Omental fat pad (tissue), 4 donors: ENCODE data around the gene ARHGAP24. TPM values are rescaled to one million over a fixed set of nuclear protein-coding genes. Genes with fewer than 3 reads are reported as not detected.

Experiments
- ATAC-seq: fragments of 150-250 bp; one replicate; pipeline ENCODE4 v1.9.1; 2016; ENCODE audit warnings: mild to moderate bottlenecking, moderate library complexity; ENCODE audit not compliant: low FRiP score
- DNase-seq: peaks from one replicate; pipeline ENCODE4 v3.0.0-alpha.2; 2019; ENCODE audit warnings: low spot score
- total RNA-seq, 4 donors: library from RNA; depleted of rRNA; stranded (reverse); fragments of >200 nt; gene quantifications; one replicate each; pipeline ENCODE4 v1.1.0, GENCODE V29; 2016
- TF ChIP-seq, protein P1 (sequence below), 3 donors: fragments of 450-650 bp; IDR thresholded peaks; one replicate each; pipeline ENCODE4 v1.5.1; 2016 to 2017; ENCODE audit warnings: antibody characterized with exemption in 3 of 3, mild to moderate bottlenecking in 3 of 3, moderate library complexity in 2 of 3

The ARHGAP24 gene
- total RNA-seq, 4 donors from 2014 or later, result 42.3 to 57.2 (median 52.8) TPM

DNA sequence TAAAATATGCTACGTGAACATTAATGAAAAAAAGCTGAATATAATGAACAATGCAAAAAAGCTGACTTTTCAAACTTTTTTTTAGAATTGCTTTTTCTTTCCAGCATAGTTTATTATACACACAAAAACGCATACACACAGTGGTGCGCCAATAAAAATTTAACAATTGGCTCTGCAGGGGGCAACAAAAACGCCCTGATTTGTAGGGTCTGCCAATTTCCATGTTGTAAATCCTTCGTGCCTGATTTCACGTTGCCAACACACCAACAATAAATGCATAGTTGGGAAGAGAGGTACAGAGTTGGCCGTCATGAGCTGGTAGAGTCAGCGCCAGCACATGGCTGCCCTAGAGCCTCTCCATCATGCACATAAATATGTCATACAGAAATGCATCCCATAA is 551.8 kb downstream of the ARHGAP24 start:
- DNase-seq (no peak), ATAC-seq (no peak)
- TF ChIP-seq, protein P1, sequence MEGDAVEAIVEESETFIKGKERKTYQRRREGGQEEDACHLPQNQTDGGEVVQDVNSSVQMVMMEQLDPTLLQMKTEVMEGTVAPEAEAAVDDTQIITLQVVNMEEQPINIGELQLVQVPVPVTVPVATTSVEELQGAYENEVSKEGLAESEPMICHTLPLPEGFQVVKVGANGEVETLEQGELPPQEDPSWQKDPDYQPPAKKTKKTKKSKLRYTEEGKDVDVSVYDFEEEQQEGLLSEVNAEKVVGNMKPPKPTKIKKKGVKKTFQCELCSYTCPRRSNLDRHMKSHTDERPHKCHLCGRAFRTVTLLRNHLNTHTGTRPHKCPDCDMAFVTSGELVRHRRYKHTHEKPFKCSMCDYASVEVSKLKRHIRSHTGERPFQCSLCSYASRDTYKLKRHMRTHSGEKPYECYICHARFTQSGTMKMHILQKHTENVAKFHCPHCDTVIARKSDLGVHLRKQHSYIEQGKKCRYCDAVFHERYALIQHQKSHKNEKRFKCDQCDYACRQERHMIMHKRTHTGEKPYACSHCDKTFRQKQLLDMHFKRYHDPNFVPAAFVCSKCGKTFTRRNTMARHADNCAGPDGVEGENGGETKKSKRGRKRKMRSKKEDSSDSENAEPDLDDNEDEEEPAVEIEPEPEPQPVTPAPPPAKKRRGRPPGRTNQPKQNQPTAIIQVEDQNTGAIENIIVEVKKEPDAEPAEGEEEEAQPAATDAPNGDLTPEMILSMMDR (IDR thresholded peaks at IDR 0.05), result no peak

DNA sequence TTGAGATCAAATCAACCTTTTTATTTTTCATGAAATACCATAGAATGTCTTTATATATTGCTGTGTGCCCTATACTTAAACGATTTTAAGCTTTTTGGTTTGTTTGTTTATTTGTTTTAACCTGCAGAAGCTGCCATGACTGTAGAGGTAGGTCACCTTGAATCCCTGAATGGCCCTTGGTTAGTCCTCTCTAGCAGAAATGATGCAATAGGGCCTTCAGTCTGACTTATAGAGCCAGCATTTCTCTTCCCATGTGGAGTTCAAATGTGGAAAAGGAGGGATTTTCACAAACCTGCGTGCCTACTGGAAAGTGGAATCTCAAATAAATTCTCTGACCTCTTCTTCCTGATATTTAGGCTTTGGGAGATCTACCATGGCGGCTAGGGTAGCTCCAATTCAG is 557.0 kb downstream of the ARHGAP24 start:
- ATAC-seq, result no peak
- no peak for DNase-seq
- TF ChIP-seq, protein P1 (IDR thresholded peaks at IDR 0.05), result no peak

DNA sequence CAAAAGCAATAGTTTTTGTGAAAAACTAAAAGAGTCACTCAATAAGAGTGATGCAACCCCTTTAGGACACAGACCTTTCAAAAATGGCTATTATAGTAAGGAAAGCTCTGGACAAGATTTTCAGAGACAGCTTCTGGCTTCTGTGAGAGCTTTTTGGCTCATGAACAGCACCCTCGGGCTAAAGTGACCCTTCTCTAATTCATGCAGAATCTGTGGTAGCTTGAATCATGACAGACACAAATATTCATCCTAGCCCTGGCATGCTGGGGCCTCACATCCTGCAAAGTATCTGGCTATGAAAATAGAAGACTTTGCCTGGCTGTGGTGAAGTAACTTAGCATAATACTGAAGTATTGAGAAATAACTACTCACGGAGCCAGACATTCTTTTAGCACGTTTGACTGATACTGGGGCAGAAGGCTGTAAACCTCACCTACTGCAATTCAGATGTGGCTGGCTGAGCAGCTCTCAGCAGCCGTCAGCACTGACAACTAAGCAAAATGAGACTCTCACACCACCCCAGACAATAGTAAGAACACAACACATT is 557.6 kb downstream of the ARHGAP24 start:
- no peak for DNase-seq

DNA sequence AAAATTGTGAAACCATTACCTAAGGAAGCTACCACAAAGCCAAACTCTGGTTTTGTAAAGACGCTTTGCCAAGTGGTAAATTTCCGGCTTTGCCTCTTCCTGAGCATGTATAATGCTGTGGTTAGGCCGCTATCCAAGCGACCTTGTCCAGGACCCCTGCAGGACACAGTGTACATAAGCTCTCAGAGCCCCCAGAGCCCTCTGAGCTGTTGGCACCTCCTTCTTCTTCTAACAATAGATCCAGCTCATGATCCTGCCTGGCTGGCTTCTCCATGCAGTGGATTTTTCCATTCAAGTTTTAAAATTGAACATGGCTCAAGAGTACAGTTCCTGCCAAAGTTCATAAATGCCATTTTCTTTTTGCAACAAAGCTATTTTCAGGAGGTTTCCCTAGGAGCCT is 558.2 kb downstream of the ARHGAP24 start:
- ATAC-seq (peak; percentile 39), DNase-seq (no peak)
- TF ChIP-seq, protein P1 (IDR thresholded peaks at IDR 0.05), result no peak

More for the DNA sequence above, 557.6 kb downstream of the ARHGAP24 start:
- TF ChIP-seq, protein P1 (IDR thresholded peaks at IDR 0.05), result no peak
- ATAC-seq, result peak; percentile 95

DNA sequence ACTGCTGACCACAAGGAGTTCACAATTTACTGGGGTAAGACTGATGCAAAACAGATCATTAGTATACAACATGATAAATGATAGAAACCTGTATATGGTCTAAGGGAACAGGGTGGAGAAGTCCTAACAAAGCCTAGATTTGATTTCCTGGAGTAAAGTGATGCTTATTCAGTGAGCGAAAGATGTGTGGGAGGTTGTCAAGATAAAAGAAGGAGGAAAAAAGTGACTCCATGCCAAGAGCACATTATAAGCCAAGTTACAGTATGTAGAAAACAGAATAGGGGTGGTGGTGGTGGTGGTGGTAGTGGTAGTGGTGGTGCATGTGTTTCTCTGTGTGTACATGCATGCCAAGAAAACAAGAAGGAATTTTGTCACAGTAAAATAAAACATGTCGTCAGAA is 559.7 kb downstream of the ARHGAP24 start:
- ATAC-seq (no peak), DNase-seq (no peak)
- TF ChIP-seq, protein P1 (IDR thresholded peaks at IDR 0.05), result no peak

DNA sequence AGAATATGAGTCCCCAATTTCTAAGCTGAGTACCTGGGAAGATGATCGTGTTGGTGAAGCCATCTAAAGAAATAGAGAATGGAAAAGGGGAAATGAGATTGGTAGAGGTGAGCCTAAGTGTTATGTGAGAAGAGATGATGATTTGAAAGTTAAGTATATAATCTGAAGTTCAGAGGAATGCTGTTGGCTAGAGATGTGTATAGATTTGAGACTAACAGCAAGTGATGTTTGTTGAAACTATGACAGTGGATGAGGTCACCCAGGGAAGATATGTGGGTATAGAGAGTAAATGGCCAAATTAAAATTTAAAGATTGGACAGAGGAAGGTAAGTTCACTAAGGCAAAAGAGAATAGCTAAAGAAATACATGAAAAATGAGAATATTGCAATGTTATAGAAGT is 560.7 kb downstream of the ARHGAP24 start:
- TF ChIP-seq, protein P1 (IDR thresholded peaks at IDR 0.05), result no peak
- no peak for DNase-seq
- ATAC-seq, result no peak

DNA sequence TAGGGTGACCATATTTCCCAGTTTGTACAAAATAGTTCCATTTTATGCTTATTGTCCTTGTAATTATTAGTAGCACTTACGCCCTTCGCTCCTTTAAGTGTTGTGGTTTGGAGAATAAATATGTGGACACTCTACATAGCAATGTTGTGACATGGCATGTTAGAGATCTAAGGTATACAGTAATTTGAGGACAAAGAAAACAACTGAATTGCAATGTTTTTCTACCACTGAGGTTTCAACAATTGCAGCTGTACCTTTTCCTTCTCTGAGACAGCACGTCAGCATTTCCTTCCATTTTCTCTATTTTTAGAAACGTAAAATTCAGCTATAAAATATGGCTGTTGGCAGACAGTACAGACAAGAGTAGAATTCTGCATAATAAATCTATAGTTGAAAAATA is 561.8 kb downstream of the ARHGAP24 start:
- ATAC-seq, result no peak
- no peak for DNase-seq
- TF ChIP-seq, protein P1 (IDR thresholded peaks at IDR 0.05), result no peak
